Endometrial microvascular endothelial cells (primary cell): ENCODE measurements around the gene SUPT4H1. TPM values are rescaled to one million over a fixed set of nuclear protein-coding genes. Genes with fewer than 3 reads are reported as not detected.

Experiments
- in situ Hi-C: cut with HindIII; loops from 2 replicates; pipeline ENCODE4 v1.10.0; 2017; ENCODE audit warnings: low sequenced_read_pairs, low pct_unique_long_range_greater_than_20kb; ENCODE audit errors: inconsistent ontology term
- total RNA-seq: library from RNA; depleted of rRNA; stranded (reverse); fragments of >200 nt; gene quantifications from one replicate; pipeline ENCODE4 v1.2.3, GENCODE V29; 2015; ENCODE audit errors: inconsistent ontology term

The SUPT4H1 gene
- total RNA-seq, 1 donor from 2014 or later = 54.6 TPM

GRCh38 chr17:58367461-58367860, 15.5 kb upstream of the SUPT4H1 start:
- in situ Hi-C loops = no loop called here

- in situ Hi-C loops = no loop called here
These were observed 14.1 kb upstream of the SUPT4H1 start for GRCh38 chr17:58365980-58366595.

GRCh38 chr17:58365185-58365979, 13.4 kb upstream of the SUPT4H1 start:
- in situ Hi-C loops = no loop called here

- in situ Hi-C loops = no loop called here
These were observed 12.4 kb upstream of the SUPT4H1 start for GRCh38 chr17:58364270-58364942.

DNA sequence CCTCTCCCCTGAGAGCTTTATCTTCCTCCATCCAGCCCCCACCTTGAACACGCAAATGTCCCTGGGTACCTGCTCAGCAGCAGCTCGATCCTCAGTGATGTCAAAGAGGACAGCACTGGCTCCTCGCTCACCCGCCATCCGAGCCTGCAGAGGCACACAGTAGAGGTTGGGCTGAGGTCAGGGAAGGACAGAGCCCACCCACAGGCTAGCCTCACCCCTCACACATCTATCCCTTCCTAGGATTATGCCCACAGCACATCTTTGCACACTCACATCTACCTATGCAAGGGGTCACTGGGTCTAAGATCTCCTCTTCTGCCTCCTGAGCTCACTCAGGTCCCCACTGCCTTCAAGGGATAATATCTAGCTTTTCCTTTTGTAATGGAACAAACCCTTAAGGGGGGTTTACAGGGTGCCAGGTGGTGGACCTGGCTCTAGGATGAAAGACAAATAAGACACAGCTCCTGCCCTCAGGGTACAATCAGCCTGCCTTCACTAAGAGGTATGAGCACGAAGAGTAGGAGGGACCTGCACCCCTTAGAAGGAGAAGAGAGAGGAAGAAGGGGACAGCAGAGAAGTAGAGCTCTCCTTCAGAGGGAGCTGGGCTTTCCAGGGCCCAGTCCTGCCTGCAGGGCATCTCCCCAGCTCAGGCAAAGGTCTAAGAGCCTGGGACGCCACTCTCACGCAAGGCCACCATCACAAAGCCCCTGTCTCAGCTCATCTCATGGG, 11.6 kb upstream of the SUPT4H1 start:
- in situ Hi-C loops = no loop called here

DNA sequence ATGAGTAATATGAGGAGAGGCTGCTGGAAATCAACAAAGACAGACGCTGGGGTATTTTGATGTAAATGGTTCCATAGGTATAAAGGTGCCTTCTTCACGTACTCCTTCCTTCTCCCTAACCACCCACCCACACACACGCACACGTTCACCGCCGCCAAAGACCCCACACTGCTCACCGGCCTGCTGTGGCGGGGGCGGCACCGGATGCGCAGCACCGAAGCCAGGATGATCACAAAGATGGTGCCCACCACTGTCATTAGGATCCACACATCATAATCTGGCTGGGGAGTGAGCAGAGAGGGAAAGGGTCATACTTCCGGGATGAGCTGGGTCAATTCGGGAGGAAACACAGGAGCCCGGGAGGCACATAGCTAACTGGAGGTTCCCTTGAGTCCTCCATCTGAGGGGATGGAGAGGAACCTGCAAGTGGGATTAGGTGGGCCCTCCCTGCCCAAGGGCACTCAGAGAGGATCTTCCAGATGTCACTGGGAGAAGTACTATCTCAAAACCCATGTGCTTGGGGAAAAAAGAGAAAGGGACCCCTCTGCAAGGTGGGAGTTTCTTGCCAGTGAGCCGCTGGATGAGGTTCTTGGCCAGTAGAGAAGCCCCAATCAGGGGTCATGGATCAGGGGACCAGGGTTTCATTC, 10.5 kb upstream of the SUPT4H1 start:
- in situ Hi-C loops = no loop called here

DNA sequence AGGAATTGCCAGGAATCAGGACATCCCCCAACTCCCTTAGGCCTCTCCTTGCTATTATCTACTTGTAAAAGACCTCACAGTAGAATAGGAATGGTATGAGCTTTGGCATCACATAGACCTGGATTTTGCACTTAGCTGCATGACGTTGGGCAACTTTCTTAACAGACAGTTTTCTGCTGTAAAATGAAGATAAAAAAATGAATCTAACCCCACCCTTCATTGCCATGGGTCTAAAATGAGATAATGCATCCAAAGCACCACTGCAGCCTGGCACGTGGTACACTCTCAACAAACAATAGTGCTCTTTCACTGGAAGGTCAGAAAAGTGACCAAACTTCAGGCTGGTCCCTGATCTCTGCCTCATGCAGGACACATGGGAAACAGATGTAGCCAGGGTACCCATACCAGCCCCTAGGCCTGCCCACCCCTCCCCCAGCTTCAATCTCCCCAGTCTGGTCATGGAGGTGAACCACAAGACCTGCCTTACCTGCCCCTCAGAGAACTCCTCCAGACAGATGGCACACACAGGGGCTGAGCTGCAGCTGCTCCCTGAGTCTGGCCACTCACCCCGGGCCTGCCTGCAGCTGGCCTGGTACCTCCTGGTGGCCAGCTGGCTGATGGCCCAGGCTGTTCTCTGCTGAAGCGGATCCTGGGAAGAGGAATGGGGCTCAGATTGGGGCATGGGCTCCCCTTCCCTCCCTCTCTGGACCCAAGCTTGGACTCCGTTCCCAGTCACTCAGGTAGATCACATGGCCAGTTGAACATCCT, 8.5 kb upstream of the SUPT4H1 start:
- in situ Hi-C loops = no loop called here

DNA sequence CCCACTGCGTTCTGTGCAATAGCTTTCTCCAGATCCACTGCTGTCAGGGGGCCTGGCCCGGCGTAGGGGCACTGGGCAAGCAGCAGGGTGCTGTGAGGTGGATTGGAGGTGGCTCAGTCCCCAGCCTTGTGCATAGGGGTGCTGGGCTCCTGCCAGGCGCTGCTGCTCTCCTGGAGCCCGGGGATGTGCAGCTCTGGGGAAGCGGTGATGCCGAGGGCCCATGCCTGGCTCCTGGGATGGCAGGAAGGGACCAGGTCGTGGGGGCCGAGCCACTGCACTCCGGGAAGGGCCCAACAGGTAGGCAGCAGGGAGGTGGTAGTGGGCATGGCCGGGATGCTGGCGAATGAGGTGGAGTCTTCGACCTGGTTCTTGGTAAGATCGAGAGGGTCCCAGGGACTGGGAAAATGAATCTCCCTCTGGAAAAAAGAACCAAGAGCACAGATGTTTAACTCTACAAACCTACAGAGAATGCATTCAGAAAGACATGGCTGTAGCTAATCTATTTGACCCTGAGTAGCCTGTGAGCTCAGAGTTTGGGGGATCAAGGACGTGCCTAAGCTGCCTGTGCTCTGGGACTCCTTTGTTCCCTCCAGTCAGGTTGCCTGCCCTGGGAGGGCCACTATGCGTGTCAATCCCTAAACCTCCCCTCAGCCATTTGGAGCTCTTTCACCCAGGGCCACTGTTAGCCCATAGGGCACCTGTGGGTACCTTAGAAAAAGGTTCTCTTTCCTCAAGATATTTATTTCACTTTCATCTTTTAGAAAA, 6.6 kb upstream of the SUPT4H1 start:
- in situ Hi-C loops = no loop called here

DNA sequence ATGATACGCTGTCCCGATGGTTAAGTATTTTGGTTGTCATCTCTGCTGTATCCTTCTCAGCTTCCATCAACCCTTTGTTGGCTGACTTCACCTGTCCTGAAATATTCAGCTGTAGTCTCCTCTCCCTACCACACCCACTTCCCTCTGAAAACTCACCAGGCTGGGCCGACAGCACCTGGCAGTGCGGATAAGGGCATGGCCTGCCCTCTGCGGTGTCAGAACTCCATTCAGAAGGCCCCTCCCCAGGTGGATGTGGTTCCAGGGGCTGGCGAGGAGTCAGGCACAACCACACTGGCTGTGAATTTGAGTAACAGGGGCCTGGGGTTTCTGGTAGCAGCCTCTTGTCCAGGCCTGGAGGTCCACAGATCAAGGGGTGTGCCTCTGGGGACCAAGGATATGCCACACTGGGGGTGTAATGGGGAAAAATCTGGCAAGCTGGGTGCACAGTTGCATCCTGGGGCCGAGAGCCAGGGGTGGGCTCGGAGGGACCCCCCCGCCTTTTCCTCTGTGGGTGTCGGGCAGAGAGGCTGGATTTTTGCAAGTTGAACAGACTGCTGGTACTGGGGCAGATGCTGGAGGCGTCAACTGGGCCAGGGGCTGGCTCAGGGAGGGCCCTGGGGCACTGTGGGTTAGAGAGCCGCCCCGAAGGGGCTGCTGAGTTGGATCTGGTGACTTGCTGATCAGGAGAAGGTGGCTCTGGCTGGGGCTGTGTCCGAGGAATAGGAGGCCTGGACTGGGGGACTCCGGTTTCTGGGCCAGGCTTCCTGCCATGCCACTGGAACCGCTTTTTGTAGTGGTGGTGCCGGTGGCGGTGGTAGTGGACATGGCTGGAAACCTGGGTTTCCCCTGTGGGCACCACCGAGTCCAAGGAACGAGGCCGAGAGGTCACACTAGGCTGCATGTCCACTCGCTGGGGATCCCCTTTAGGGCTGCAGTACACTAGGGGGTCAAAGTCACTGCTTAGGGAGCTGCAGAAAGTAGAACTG, 5.6 kb upstream of the SUPT4H1 start:
- in situ Hi-C loops = no loop called here

DNA sequence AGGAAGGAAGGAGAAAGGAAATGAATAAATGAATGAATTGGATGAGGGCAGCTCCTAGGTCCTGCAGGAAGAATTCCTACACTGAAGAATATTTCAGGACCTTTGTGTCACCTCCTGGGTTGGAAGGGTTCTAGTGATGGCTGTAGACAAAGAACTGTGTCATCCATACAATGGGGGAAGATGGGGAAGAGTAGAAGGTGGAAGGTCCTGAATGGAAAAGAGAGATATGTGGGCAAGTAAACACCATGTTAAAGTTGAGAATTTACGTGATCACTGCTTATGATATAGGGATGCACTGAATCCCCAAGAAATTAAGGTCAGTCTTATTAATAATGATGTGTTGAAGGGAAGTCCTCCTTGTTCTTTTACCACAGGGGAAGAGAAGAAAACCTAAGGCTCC, 4.2 kb upstream of the SUPT4H1 start:
- in situ Hi-C loops = no loop called here

GRCh38 chr17:58354541-58355216, 2.7 kb upstream of the SUPT4H1 start:
- in situ Hi-C loops = no loop called here

DNA sequence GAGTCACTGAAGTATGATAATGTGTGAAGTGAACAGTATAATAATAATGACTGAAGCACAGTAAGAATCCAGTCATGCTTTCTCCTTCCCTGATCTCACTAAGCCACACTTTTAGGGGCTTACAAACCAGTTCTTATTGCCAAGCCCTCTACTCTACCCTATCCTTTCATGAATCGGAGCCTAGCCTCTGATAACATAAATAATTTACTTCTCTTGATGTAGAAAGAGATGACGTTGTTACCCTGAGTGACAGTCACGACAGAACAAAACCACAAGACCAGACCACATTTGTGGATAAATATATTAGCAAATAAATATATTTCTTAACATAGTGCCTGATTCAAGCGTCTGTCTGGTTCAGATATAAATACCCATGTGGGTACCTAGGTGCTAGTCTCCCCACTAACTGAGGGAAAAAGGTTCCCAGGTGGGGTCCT, 1.4 kb upstream of the SUPT4H1 start:
- in situ Hi-C loops = no loop called here

GRCh38 chr17:58352596-58353388, 791 bp upstream of the SUPT4H1 start:
- in situ Hi-C loops = no loop called here

DNA sequence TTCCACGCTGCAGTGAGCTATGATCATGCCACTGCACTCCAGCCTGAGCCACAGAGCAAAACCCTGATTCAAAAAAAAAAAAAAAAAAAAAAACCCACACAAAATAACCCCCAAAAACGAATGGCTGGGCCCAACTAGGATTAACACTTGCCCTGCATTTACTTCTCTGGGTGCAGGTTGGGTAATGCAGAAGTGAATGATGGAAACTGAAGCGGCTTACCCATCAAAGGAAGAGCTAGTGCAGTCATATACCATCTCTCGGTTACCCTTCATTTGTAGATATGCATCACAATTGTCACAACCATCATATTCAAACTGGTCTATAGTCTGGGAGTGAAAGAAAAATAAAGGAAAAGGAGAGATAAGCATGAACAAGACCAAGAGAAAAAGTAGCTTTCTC, 819 bp downstream of the SUPT4H1 start:
- in situ Hi-C loops = no loop called here

DNA sequence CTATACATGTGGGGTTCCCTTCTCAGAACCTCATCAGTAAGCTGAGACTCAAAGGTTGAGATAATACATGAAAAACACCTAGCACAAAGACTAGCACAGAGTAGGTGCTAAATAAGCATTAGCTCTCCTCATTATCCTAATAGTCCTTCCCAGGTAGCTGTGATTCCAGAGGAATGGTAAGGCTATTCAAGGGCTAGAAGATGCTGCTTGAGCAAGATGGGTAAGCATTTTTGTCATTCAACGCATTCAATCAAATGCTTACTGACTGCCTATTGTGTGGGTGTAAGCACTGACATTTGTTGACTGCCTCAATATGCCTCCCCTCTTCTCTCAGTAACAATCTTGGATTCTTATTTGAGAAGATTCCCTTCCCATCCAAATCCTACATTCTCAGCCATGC, 4.0 kb downstream of the SUPT4H1 start:
- in situ Hi-C loops = no loop called here
